Measurements from ENCODE around the gene ARL6IP6.
A peak's percentile ranks its signal among the peaks of the same experiment; 100 is the strongest.
"Not testable (repeated sequence)": the region's sequence is repeated elsewhere in the genome, so short reads cannot be mapped to it uniquely, and the experiment has no call there.

Gene ARL6IP6

DNA sequence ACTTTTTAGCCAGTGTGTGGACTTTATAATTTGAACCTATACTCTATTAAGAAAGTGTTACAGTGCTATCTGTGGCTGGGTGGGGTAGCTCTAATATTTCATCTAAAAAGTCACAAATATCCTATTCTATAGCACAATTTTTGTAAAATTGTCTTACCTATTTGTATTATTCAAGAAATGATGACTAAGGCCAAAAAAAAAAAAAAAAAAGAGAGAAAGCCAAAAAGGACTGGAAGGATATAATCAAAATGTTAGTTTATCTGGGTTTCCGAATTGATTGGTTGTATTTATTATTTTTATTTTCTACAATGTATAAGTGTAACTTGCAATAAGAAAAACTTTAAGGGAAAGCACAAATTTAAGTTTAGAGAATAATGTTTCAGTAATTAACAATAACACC lies 5.5 kb downstream of the ARL6IP6 start:
- no peak for DNase-seq

DNA sequence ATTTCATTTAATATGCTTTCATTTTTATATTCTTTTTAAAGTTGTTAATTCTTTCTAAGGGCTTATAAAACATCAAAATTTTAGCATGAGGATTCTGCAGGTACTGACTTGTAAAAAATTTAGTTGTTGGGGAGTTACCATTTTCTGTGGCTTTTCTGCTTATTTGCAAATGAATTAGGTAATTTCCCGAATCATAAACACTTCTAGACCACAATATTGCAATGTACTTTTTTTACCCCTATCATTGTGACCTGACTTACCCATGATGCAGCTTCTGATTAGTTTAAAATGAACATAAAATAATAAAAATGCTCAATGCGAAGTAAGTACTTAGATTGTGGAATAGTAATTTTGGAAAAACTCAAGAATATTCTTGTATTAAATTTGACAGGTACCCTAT lies 11.4 kb downstream of the ARL6IP6 start:
- no peak for DNase-seq

DNA sequence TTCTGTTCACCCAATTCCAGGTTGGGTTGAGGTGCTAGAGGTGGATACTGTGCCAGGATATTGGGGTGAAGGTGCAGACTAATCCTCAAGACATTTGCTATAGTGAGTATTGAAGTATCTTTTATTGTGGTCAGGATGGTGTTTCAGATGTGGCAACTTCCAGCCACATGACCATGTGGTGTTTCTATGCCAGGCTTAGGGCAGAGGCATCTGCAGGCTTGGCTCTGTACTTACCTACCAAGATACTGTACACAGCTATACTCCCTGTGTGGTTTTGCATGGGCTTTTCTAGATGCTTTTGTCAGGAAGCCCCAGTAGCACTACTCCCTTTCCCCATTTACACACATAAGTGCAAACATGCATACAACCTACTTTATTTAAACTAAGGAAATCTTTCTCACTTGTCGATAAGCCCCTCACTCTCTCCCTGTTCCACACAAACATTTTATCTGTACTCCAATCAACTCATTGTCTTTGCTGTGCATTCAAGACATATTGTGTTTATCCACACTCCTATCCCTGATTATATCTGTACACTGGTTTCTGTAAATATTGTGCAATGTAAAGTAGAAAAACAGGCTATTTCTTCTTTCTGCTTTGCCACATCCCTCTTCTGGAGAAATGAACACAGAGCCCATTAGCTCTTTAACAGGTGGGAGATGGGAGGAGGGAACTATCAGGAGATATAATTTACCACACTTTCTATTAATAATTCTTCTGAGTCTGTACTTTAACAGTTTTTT lies 12.3 kb downstream of the ARL6IP6 start:
- no peak for DNase-seq

DNA sequence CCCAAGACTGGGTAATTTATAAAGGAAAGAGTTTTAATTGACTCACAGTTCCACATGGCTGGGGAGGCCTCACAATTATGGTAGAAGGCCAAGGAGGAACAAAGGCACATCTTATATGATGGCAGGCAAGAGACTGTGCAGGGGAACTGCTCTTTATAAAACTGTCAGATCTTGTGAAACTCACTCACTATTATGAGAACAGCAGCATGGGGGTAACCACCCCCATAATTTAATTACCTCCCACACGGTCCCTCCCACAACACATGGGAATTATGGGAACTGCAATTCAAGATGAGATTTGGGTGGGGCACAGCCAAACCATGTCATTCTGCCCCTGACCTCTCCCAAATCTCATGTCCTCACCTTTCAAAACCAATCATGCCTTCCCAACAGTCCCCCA lies 19.1 kb downstream of the ARL6IP6 start:
- not testable (repeated sequence) for DNase-seq

DNA sequence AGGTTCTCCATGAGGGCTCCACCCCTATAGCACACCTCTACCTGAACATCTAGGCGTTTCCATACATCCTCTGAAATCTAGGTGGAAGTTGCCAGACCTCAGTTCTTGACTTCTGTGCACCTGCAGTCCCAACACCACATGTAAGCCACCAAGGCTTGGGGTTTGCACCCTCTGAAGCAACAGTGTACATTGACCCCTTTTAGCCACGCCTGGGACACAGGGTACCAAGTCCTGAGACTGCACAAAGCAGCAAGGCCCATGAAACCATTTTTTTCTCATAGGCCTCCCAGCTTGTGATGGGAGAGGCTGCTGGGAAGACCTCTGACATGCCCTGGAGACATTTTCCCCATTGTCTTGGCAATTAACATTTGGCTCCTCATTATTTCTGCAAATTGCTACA lies 20.0 kb downstream of the ARL6IP6 start:
- no peak for DNase-seq

DNA sequence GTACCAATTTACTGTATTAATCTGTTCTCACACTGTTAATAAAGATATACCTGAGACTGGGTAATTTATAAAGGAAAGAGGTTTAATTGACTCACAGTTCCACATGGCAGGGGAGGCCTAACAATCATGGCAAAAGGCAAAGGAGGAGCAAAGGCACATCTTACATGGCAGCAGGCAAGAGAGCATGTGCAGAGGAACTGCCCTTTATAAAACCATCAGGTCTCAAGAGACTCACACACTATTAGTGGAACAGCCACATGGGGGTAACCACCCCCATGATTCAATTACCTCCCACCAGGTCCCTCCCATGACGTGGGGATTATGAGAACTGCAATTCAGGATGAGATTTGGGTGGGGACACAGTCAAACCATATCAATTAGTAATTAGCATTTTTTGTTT lies 21.3 kb downstream of the ARL6IP6 start:
- DNase-seq: not testable (repeated sequence)

DNA sequence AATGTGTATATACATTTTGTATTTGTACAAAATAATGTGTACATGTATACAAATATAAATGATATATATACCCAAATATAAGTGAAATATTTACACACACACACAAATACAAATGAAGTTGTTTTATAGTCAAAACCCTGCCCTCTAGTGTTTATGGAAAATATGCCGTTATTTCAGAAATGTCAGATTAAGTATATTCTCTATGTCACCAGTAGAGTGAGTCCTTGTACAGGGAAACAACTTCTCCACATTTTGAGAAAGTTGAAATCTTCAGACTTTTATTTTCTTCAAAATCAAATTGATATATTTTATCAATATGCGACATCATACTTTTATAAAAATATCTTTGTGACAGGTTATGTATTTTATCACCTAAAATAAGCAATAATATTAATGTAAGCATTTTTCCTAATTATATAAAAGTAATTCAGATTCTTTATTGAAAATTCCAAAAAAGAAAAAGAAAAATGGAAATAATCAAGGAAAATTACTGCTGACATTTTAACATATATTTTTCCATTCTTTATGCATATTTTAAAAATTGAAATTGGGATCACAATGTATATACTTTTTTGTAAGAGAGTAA lies 22.4 kb downstream of the ARL6IP6 start:
- DNase-seq: peak in 1 of 14 donors; percentile 7

DNA sequence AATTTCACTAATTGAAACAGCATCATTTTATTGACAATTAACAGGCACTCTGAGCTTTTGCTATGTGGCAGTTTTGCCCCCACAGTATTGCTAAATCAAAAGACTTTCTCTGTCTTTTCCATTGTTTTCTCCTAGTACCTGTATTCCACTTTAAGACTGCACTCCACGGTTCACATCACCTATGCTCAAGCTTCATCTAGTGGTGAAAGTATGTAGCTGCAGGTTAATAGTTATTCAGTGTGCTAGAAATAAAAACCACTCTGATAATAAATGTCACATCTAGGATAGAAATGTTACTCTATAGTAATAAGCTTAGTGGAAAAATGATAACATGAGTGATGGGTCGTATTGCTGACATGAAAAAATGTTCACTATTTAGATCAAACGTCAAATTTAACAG lies 24.6 kb downstream of the ARL6IP6 start:
- DNase-seq: no peak

DNA sequence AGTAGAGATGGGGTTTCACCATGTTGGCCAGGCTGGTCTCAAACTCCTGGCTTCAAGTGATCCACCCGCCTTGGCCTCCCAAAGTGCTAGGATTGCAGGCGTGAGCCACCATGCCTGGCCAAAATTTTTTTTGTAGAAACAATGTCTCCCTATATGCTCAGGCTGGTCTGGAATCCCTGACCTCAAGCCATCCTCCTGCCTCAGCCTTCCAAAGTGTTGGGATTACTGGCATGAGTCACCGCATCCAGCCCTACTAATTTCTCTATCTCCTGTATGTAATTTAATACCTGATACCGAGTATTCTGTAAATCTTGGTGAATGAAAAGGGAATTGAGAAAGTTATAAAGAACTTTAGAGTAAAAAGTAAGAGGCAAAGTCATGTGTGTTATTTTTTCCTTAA lies 29.3 kb downstream of the ARL6IP6 start:
- not testable (repeated sequence) for DNase-seq

DNA sequence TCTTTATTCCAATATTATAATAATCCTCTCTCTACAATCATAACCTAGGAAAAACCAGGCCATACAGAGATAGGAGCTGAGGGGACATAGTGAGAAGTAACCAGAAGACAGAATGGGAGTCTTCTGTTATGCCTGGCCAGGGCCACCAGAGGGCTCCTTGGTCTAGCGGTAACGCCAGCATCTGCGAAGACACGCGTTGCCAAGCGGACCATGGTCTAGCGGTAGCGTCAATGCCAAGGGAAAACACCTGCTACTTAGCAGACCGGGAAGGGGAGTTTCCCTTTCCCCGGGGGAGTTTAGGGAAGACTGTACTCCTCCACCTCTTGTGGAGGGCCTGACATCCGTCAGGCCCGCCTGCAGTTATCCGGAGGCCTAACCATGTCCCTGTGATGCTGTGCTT lies 36.6 kb downstream of the ARL6IP6 start:
- DNase-seq: peak in 1 of 14 donors; percentile 2

DNA sequence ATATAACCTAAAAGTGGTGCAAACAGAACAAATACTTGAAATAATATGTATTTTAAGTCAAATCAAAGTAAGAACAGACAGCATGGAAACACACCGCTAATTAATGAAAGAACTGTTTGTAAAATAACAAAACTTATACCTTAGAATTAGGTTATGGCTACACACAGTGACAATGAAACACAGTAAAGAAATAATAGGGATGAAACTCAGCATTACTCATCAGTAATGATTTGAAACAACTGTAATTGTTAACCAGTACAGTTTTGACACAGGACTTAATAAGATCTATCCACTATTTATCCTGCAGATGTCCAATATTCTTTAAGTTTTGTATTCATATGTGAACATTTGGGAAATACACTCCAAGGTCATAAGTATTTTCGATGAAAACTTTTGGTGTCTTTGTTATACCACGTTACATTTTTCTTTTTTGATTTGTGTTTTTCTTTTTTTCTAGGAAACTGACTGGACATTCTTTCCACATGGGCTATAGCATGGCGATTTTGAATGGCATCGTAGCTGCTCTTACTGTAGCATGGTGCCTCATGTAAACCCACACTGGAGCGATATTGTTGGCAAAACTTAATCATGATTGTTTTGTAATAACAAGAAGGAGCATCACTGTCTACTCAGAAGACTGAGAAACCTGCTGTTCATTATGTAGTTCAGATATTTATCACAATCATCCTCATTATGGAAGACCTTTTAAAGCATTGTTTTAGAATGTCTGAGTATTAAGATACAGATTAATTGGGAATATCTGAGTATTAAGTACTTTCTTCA lies 41.1 kb downstream of the ARL6IP6 start:
- no peak for DNase-seq

DNA sequence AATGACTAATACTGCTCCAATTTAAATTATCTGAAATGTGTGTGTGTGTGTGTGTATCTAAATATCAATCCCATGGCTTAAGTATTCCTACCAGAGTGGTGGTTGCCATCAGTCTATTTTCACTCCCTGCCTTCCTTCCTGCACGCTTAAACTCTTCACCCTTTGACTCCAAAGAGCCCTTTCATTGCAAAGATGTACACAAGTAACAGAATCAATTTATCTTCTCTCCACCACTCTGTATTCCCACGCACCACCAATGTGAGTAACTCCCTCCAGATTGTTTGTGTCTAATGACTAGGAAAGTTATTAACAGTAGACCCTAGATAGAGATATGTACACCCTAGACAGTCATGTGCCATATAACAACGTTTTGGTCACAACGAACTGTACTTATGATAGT lies 42.8 kb downstream of the ARL6IP6 start:
- DNase-seq: no peak

DNA sequence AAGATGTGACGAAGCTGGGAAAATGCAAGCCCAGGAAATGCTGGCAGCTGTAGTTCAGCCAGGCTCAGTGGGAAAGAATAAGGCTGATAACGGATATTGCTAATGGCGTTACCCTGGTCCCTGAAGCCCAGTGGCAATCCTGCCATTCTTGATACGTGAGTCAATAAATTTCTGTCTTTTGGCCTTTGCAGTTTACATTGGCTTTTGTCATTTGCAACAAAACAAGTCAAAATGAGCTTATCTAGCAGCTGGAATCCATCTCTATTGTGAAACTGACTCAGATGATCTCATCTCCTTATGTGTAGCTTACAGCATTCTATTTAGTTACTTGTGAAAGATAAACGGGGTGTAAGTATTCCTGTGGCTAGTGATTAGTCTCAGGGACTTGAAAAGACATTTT lies 43.8 kb downstream of the ARL6IP6 start:
- DNase-seq: no peak

DNA sequence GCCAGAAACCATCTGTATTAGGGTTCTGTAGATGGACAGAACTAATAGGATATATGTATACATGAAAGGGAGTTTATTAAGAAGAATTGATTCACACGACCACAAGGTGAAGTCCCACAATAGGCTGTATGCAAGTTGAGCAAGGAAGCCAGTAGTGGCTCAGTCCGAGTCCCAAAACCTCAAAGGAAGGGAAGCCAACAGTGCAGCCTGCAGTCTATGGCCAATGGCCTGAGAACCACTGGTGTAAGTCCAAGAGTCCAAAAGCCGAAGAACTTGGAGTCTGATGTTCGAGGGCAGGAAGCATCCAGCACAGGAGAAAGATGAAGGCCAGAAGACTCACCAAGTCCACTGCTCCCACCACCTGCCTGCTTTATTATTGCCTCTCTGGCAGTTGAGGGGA lies 44.8 kb downstream of the ARL6IP6 start:
- DNase-seq: not testable (repeated sequence)

DNA sequence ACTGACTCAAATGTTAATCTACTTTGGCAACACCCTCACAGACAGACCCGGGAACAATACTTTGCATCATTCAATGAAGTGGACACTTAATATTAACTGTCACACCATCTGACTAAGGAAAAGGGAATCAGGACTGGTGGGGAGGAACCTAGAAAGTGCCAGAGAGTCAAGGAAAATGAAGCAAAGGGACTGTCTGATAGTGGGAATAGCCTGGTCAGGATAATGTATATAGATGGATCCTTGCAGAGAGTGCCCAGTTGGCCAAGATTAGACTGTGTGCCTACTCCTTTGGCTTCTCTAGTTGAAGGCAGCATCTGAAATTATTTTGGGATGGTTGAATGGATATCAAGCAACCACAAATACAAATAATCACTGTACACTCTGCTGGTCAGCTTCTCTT lies 45.2 kb downstream of the ARL6IP6 start:
- DNase-seq: no peak

DNA sequence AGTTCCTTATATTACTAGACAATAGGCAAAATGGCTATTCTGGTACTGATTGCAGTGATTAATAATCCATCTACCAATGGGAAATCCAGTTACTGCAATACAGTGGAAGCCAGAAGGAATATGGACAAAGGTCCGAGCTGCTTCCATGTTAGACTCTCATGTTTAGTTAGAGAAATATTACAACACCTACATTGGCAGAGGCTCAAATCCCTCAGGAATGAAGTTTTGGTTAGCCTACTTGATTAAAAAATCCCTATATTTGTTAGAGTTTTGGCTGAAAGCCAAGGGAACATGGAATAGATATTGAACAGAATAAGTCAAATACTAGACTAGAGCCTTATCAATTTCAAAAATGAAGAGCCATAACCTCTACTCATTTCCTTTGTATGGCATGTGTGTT lies 48.5 kb downstream of the ARL6IP6 start:
- DNase-seq: no peak

DNA sequence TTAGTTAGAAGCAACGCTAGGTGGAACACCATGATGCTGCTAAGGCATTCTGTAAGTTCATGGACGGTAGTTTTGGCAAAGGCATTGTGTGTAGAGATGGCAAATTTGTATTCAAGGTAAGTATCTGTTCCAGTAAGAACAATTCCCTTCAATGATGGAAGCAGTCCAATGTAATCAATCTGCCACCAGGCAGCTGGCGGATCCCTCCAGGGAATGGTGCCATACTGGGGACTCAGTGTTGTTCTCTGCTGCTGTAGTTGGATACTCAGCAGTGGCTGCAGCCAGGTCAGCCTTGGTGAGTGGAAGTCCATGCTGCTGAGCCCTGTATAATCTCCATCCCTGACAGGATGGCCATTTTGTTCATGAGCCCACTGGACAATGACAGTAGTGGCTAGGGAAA lies 62.8 kb downstream of the ARL6IP6 start:
- DNase-seq: peak in 1 of 14 donors; percentile 10

DNA sequence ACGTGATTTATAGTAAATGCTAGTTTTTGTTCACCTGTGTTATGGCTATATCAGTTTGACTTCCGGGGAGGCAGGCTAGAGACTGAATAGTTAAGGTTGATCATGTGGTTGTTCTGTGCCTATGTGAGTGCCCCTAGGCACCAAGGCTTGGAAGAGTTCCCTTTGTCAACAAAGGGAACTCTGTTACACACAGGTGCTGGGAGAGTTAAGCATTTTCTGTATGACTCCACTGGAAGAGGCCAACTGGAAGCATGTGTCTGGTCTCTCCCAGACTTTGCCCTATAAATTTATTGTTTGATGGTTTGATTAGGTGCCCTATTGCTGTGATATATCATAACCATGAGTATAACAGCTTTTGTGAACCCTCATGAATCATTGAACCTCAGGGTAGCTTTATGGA lies 63.8 kb downstream of the ARL6IP6 start:
- DNase-seq: no peak

DNA sequence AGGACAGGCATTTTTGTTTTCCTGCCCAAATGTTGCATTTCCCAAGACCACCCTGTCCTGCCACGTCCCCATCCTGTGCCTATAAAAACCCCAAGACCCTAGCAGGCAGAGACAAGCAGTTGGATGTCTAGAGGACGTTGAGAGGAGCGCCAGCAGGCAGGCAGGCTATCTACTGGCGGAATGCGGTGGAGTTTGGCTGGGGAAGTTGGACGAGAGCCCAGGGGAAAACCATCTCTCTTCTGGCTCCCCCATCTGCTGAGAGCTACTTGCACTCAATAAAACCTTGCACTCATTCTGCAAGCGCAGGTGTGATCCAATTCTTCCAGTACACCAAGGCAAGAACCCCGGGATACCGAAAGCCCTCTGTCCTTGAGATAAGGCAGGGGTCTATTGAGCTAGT lies 72.5 kb downstream of the ARL6IP6 start:
- peak in 1 of 14 donors; percentile 4 for DNase-seq

DNA sequence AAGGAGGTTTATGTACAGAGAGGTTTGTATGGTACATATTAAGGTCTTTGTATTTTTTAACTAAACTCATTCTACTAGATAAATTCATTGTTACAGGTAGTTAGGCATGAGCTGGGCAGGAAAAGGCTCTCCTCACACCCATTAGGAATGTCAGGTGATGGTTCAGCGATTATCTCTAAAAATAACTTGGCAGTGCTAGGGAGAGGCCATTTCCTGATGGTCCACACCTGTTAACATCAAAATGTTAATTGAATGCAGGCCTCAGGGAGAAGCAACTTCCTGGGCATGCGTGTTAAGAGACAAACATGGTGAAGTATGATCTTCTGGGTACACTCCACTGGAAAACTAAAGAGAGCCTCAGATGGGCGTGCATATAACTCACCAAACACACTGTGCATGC lies 73.6 kb downstream of the ARL6IP6 start:
- DNase-seq: no peak

DNA sequence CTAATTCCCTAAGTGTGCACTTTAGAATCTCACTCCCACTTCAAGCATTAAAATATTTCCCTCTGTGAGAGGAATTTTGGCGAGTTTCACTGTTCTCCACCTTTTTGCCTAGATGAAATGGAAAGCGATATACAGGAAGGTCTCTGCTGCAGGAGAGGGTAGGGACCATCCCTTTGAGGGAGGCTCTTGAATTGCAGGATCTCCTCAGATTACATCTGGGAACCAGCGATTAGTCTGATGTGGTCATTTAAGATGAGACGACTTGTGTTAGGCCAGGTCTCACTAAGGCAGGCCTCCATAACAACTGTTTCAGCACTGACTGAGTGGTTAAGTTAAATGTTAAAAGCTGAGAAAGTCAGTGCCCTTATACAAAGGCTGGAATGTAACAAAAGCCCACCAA lies 74.6 kb downstream of the ARL6IP6 start:
- no peak for DNase-seq

DNA sequence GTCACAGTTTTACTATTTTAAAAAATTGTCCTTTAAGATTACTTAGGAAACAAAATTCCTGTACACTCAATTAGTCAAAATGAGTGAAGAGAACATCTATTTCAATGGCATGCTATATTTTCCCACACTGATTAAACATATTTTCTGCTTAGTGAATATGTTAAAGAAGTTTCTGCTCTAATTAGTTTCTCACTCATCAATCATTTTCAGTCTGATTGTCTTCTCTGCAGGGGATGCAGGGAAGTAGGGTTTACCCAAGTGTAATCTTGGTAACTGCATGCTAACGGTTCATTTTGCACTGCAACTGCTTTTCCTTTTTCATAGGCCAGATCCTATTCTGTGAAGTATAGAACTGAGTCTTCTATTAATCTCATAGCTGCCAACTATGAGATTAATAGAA lies 78.5 kb downstream of the ARL6IP6 start:
- no peak for DNase-seq

DNA sequence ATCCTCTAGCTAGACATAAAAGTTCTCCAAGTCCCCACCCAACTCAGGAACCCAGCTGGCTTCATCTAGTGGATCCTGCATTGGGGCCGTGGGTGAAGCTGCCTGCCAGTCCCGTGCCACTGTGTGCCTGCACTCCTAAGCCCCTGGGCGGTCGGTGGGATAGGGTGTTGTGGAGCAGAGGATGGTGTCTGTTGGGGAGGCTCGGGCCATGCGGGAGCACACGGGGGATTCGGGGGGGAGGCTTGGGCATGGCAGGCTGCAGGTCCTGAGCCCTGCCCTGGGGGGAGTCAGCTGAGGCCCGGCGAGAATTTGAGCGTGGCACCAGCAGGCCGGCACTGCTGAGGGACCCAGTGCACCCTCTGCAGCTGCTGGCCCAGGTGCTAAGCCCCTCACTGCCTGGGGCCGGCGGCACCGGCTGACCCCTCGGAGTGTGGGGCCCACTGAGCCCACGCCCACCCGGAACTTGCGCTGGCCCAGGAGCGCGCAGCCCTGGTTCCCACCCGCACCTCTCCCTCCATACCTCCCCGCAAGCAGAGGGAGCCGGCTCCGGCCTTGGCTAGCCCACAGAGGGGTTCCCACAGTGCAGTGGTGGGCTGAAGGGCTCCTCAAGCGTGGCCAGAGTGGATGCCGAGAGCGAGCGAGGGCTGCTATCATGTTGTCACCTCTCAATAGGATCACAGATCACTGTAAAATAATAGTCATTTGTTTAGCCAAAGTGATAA lies 86.4 kb downstream of the ARL6IP6 start:
- no peak for DNase-seq
